H9 (cell line): ENCODE measurements around the gene NALCN. TPM values are rescaled to one million over a fixed set of nuclear protein-coding genes. Genes with fewer than 3 reads are reported as not detected.

Experiments used
- DNase-seq: peaks from one replicate; pipeline ENCODE4 v3.0.0-alpha.2; 2017
- H2AFZ ChIP-seq: one replicate; pipeline ENCODE4 v1.6.1; 2013; ENCODE audit warnings: mild to moderate bottlenecking, low read length, control low read depth, moderate library complexity
- H2AK5ac ChIP-seq: 2 replicates; pipeline ENCODE4 v1.6.1; 2013; ENCODE audit warnings: low read length, control low read depth, mixed read lengths; ENCODE audit not compliant: insufficient read length
- H2BK120ac ChIP-seq: one replicate; pipeline ENCODE4 v1.6.1; 2013; ENCODE audit warnings: low read depth, mild to moderate bottlenecking, low read length, control low read depth, inconsistent platforms; ENCODE audit not compliant: poor library complexity, severe bottlenecking
- H2BK12ac ChIP-seq: 2 replicates; pipeline ENCODE4 v1.6.1; 2013; ENCODE audit warnings: low read length, control low read depth, mixed read lengths, low read depth; ENCODE audit not compliant: insufficient read length
- H2BK15ac ChIP-seq: 2 replicates; pipeline ENCODE4 v1.6.1; 2013; ENCODE audit warnings: low read depth, low read length, control low read depth
- H2BK20ac ChIP-seq: one replicate; pipeline ENCODE4 v1.6.1; 2013; ENCODE audit warnings: low read depth, mild to moderate bottlenecking, low read length, control low read depth, inconsistent platforms; ENCODE audit not compliant: poor library complexity, severe bottlenecking
- H2BK5ac ChIP-seq: 2 replicates; pipeline ENCODE4 v1.6.1; 2013; ENCODE audit warnings: low read length, control low read depth, mixed read lengths; ENCODE audit not compliant: insufficient read length
- H3K14ac ChIP-seq: 2 replicates; pipeline ENCODE4 v1.6.1; 2013; ENCODE audit warnings: low read length, control low read depth; ENCODE audit not compliant: insufficient read depth
- H3K18ac ChIP-seq: 2 replicates; pipeline ENCODE4 v1.6.1; 2013; ENCODE audit warnings: low read depth, mild to moderate bottlenecking, mixed read lengths, low read length, control low read depth; ENCODE audit not compliant: insufficient read length
- H3K23ac ChIP-seq: 2 replicates; pipeline ENCODE4 v1.6.1; 2013; ENCODE audit warnings: low read length, control low read depth, mixed read lengths, low read depth; ENCODE audit not compliant: insufficient read length
- H3K23me2 ChIP-seq: 2 replicates; pipeline ENCODE4 v1.6.1; 2013; ENCODE audit warnings: low read depth, mild to moderate bottlenecking, mixed read lengths, low read length, control low read depth; ENCODE audit not compliant: insufficient read length, poor library complexity, severe bottlenecking
- H3K27ac ChIP-seq: 2 replicates; pipeline ENCODE4 v1.5.1; 2013; ENCODE audit warnings: low read length, control low read depth, mixed read lengths, low read depth; ENCODE audit not compliant: insufficient read length
- H3K27me3 ChIP-seq: 2 replicates; pipeline ENCODE4 v1.6.1; 2013; ENCODE audit warnings: low read length, control low read depth, inconsistent platforms; ENCODE audit not compliant: insufficient read depth
- H3K4ac ChIP-seq: 2 replicates; pipeline ENCODE4 v1.6.1; 2013; ENCODE audit warnings: low read depth, mild to moderate bottlenecking, control low read depth, inconsistent platforms, low read length, moderate library complexity
- H3K4me1 ChIP-seq: 2 replicates; pipeline ENCODE4 v1.6.1; 2013; ENCODE audit warnings: low read length, control low read depth, inconsistent platforms; ENCODE audit not compliant: insufficient read depth
- H3K4me2 ChIP-seq: 2 replicates; pipeline ENCODE4 v1.6.1; 2013; ENCODE audit warnings: low read length, control low read depth, mixed read lengths; ENCODE audit not compliant: insufficient read length, insufficient read depth
- H3K56ac ChIP-seq: 2 replicates; pipeline ENCODE4 v1.6.1; 2013; ENCODE audit warnings: low read depth, mild to moderate bottlenecking, mixed read lengths, low read length, control low read depth; ENCODE audit not compliant: insufficient read length
- H3K79me1 ChIP-seq: 2 replicates; pipeline ENCODE4 v1.6.1; 2013; ENCODE audit warnings: low read depth, mild to moderate bottlenecking, moderate library complexity, low read length, control low read depth, inconsistent platforms; ENCODE audit not compliant: insufficient read depth, poor library complexity, severe bottlenecking
- H3K79me2 ChIP-seq: 2 replicates; pipeline ENCODE4 v1.6.1; 2013; ENCODE audit warnings: low read length, control low read depth, inconsistent platforms; ENCODE audit not compliant: insufficient read depth
- H3K9ac ChIP-seq: 2 replicates; pipeline ENCODE4 v1.6.1; 2013; ENCODE audit warnings: low read length, control low read depth, mixed read lengths; ENCODE audit not compliant: insufficient read length; ENCODE audit errors: extremely low read depth
- H3K9me3 ChIP-seq: one replicate; pipeline ENCODE4 v1.6.1; 2013; ENCODE audit warnings: low read depth, low read length, inconsistent platforms; ENCODE audit not compliant: control insufficient read depth
- H3T11ph ChIP-seq: one replicate; pipeline ENCODE4 v1.6.1; 2013; ENCODE audit warnings: mild to moderate bottlenecking, low read length, control low read depth, inconsistent platforms
- H4K20me1 ChIP-seq: one replicate; pipeline ENCODE4 v1.6.1; 2013; ENCODE audit not compliant: control insufficient read depth, insufficient read length, insufficient read depth
- H4K5ac ChIP-seq: 2 replicates; pipeline ENCODE4 v1.6.1; 2013; ENCODE audit warnings: low read depth, mild to moderate bottlenecking, mixed read lengths, low read length, control low read depth; ENCODE audit not compliant: insufficient read length
- H4K8ac ChIP-seq: replicated peaks from 2 replicates; pipeline ENCODE4 v1.6.1; 2013; ENCODE audit warnings: low read length, control low read depth, mixed read lengths, low read depth; ENCODE audit not compliant: insufficient read length
- H4K91ac ChIP-seq: 2 replicates; pipeline ENCODE4 v1.6.1; 2013; ENCODE audit warnings: low read depth, mild to moderate bottlenecking, moderate library complexity, mixed read lengths, low read length, control low read depth; ENCODE audit not compliant: insufficient read length
- H3K27ac Mint-ChIP-seq, 3 experiments: 2 replicates in 2 of 3; 3 replicates in 1 of 3; pipeline ENCODE4 v1.8.0; 2020 to 2021; ENCODE audit warnings: mixed read lengths in 3 of 3, mild to moderate bottlenecking in 1 of 3, moderate library complexity in 1 of 3
- H3K27me3 Mint-ChIP-seq: 2 replicates; pipeline ENCODE4 v1.8.0; 2021; ENCODE audit warnings: low read depth, mild to moderate bottlenecking, moderate library complexity, mixed read lengths
- H3K36me3 Mint-ChIP-seq, 3 experiments: 2 replicates in 2 of 3; 3 replicates in 1 of 3; pipeline ENCODE4 v1.8.0; 2020 to 2021; ENCODE audit warnings: low read depth in 3 of 3, mixed read lengths in 3 of 3; ENCODE audit not compliant: insufficient read depth in 1 of 3
- H3K4me1 Mint-ChIP-seq, 2 experiments: 2 replicates each; pipeline ENCODE4 v1.8.0; 2020; ENCODE audit warnings: mixed read lengths in 2 of 2
- H3K4me3 Mint-ChIP-seq, 2 experiments: 2 replicates in 1 of 2; 3 replicates in 1 of 2; pipeline ENCODE4 v1.8.0; 2020 to 2021; ENCODE audit warnings: mild to moderate bottlenecking in 2 of 2, mixed read lengths in 2 of 2, moderate library complexity in 1 of 2
- H3K9me3 Mint-ChIP-seq, 2 experiments: 2 replicates in 1 of 2; 3 replicates in 1 of 2; pipeline ENCODE4 v1.8.0; 2020; ENCODE audit warnings: mild to moderate bottlenecking in 2 of 2, mixed read lengths in 2 of 2, moderate library complexity in 1 of 2
- CTCF ChIP-seq: fragments of 200-600 bp; sonication (generic); conservative IDR thresholded peaks from 3 replicates; pipeline ENCODE4 v1.8.0; 2021; ENCODE audit warnings: antibody characterized with exemption, mild to moderate bottlenecking
- WGBS: extraction: QIAGEN DNeasy Blood & Tissue Kit; methylation state at CpG from one replicate; pipeline ENCODE4 v1.1.7; 2013; ENCODE audit warnings: missing lambda C conversion rate, low lambda C conversion rate, mixed read lengths; ENCODE audit not compliant: insufficient read length; ENCODE audit errors: extremely low coverage; 5-methylcytosine and 5-hydroxymethylcytosine counted together
- total RNA-seq: library from RNA; stranded (reverse); gene quantifications from 2 replicates; pipeline ENCODE4 v1.2.1, GENCODE V29; 2021

NALCN gene
- total RNA-seq, 1 experiment from 2014 or later, result 0.09 TPM

GRCh38 chr13:101085551-101085950 is 330.8 kb downstream of the NALCN start:
- Mint-ChIP-seq H3K27ac (no peak overlapping the region), H3K27me3 (no peaks in the 10 kb centered on the region), H3K4me1 (no peaks in the 10 kb centered on the region), H3K36me3 (no peaks in the 10 kb centered on the region), H3K9me3 (peaks cover 0 to 2% of the 10 kb centered on the region in 2 experiments; a peak in 1 of 5 replicates), H3K4me3 (no peak overlapping the region)
- H4K8ac ChIP-seq, result no peak overlapping the region
- no peaks in the 10 kb centered on the region for H3K27me3 ChIP-seq
- H3T11ph ChIP-seq, result no peak overlapping the region
- no peak overlapping the region for H3K9ac ChIP-seq
- no peaks in the 10 kb centered on the region for H3K4me1 ChIP-seq
- H3K23ac ChIP-seq, result no peak overlapping the region
- no peak overlapping the region for H3K4ac ChIP-seq
- H3K4me2 ChIP-seq, result no peak overlapping the region
- no peak overlapping the region for H4K5ac ChIP-seq
- no peak overlapping the region for H2BK15ac ChIP-seq
- DNase-seq, result no peak
- no peak overlapping the region for H2AFZ ChIP-seq
- no peak overlapping the region for H2AK5ac ChIP-seq
- no CpG with 5 or more reads among the region's 2 CpGs for WGBS
- H3K14ac ChIP-seq, result no peak overlapping the region
- no peak overlapping the region for H4K91ac ChIP-seq
- no peak overlapping the region for H2BK12ac ChIP-seq
- H2BK5ac ChIP-seq, result no peak overlapping the region
- no peak overlapping the region for H2BK120ac ChIP-seq
- no peaks in the 10 kb centered on the region for H3K79me2 ChIP-seq
- H4K20me1 ChIP-seq, result no peaks in the 10 kb centered on the region
- no peak overlapping the region for H2BK20ac ChIP-seq
- TF ChIP-seq CTCF, result no peak
- no peak overlapping the region for H3K27ac ChIP-seq
- H3K23me2 ChIP-seq, result no peaks in the 10 kb centered on the region
- H3K18ac ChIP-seq, result no peak overlapping the region
- H3K9me3 ChIP-seq, result no peaks in the 10 kb centered on the region
- no peaks in the 10 kb centered on the region for H3K79me1 ChIP-seq
- no peak overlapping the region for H3K56ac ChIP-seq
